IMR-90 (cell line): ENCODE measurements around the gene DBH. TPM values are rescaled to one million over a fixed set of nuclear protein-coding genes. Genes with fewer than 3 reads are reported as not detected.

Source experiments
- ATAC-seq: fragments of 200-7000 bp; cut with Tn5 transposase; 2 replicates; pipeline ENCODE4 v1.9.1; 2020; ENCODE audit warnings: low read depth, mild to moderate bottlenecking, moderate library complexity
- BruUV-seq: library from RNA; stranded (reverse); fragments of 400-500 nt; replicated peaks from 2 replicates; lab custom pipeline; 2021; lab: Mats Ljungman, UMichigan
- CTCF ChIA-PET: fragments of 300-600 bp; formaldehyde crosslinking; extraction: SDS; loops from one replicate; lab custom pipeline; 2021; ENCODE audit warnings: antibody characterized with exemption; lab: Yijun Ruan, JAX
- POLR2A ChIA-PET: fragments of 300-600 bp; sonication (Branson Sonifier 250); formaldehyde crosslinking; loops from one replicate; lab custom pipeline; 2022; ENCODE audit warnings: antibody characterized with exemption; ENCODE audit not compliant: unreplicated experiment; lab: Charles Lee
- DNase-seq: peaks from one replicate; pipeline ENCODE4 v3.0.0; 2013
- H2AFZ ChIP-seq: replicated peaks from 2 replicates; pipeline ENCODE3; 2013; ENCODE audit warnings: low read length, mild to moderate bottlenecking; ENCODE audit not compliant: poor library complexity
- H2AK5ac ChIP-seq: 2 replicates; pipeline ENCODE4 v1.6.1; 2013; ENCODE audit warnings: low read depth, low read length, inconsistent platforms
- H2AK9ac ChIP-seq: replicated peaks from 2 replicates; pipeline ENCODE3; 2013; ENCODE audit warnings: mild to moderate bottlenecking, low read depth, low read length, moderate library complexity; ENCODE audit not compliant: poor library complexity
- H2BK120ac ChIP-seq: 2 replicates; pipeline ENCODE4 v1.6.1; 2013; ENCODE audit warnings: low read depth, low read length, inconsistent platforms
- H2BK15ac ChIP-seq: 3 replicates; pipeline ENCODE4 v1.6.1; 2013; ENCODE audit warnings: low read depth, low read length, inconsistent platforms
- H2BK20ac ChIP-seq: 2 replicates; pipeline ENCODE4 v1.6.1; 2013; ENCODE audit warnings: low read depth, mild to moderate bottlenecking, inconsistent platforms, low read length, moderate library complexity
- H2BK5ac ChIP-seq: 2 replicates; pipeline ENCODE4 v1.6.1; 2013; ENCODE audit warnings: mild to moderate bottlenecking, low read depth, low read length, inconsistent platforms; ENCODE audit not compliant: poor library complexity, severe bottlenecking
- H3K14ac ChIP-seq: replicated peaks from 2 replicates; pipeline ENCODE4 v1.6.1; 2013; ENCODE audit warnings: low read depth, low read length, inconsistent platforms
- H3K18ac ChIP-seq: 2 replicates; pipeline ENCODE4 v1.6.1; 2013; ENCODE audit warnings: low read depth, low read length, control low read depth
- H3K23ac ChIP-seq: 2 replicates; pipeline ENCODE4 v1.6.1; 2013; ENCODE audit warnings: low read depth, low read length, inconsistent platforms
- H3K27ac ChIP-seq: 2 replicates; pipeline ENCODE4 v1.5.1; 2013; ENCODE audit warnings: mild to moderate bottlenecking, control low read depth, low read length; ENCODE audit not compliant: insufficient read depth
- H3K27me3 ChIP-seq: 2 replicates; pipeline ENCODE4 v1.6.1; 2013; ENCODE audit warnings: low read length; ENCODE audit not compliant: control insufficient read depth, insufficient read depth
- H3K36me3 ChIP-seq: 2 replicates; pipeline ENCODE4 v1.6.1; 2013; ENCODE audit warnings: low read length, mixed read lengths; ENCODE audit not compliant: control insufficient read depth, insufficient read depth
- H3K4ac ChIP-seq: 2 replicates; pipeline ENCODE4 v1.6.1; 2013; ENCODE audit warnings: low read depth, low read length, inconsistent platforms
- H3K4me1 ChIP-seq: 2 replicates; pipeline ENCODE4 v1.6.1; 2013; ENCODE audit warnings: low read length, mixed read lengths; ENCODE audit not compliant: control insufficient read depth, insufficient read depth
- H3K4me2 ChIP-seq: 2 replicates; pipeline ENCODE4 v1.6.1; 2013; ENCODE audit warnings: low read depth, mild to moderate bottlenecking, control low read depth, low read length, moderate library complexity
- H3K4me3 ChIP-seq: 2 replicates; pipeline ENCODE4 v1.5.1; 2013; ENCODE audit warnings: low read depth, mild to moderate bottlenecking, control low read depth, low read length, moderate library complexity; ENCODE audit not compliant: insufficient read depth
- H3K56ac ChIP-seq: 2 replicates; pipeline ENCODE4 v1.6.1; 2013; ENCODE audit warnings: low read length, inconsistent platforms; ENCODE audit not compliant: insufficient read depth; ENCODE audit errors: extremely low read depth
- H3K79me1 ChIP-seq, 2 experiments: 2 replicates each; pipeline ENCODE4 v1.6.1; 2013; ENCODE audit warnings: low read length in 2 of 2, inconsistent platforms in 1 of 2, low read depth in 1 of 2
- H3K9ac ChIP-seq: 2 replicates; pipeline ENCODE4 v1.6.1; 2013; ENCODE audit warnings: low read depth, low read length, control low read depth
- H3K9me1 ChIP-seq: 2 replicates; pipeline ENCODE4 v1.6.1; 2013; ENCODE audit warnings: low read length, inconsistent platforms; ENCODE audit not compliant: insufficient read depth
- H3K9me3 ChIP-seq: 2 replicates; pipeline ENCODE4 v1.6.1; 2013; ENCODE audit warnings: low read length; ENCODE audit not compliant: control insufficient read depth, insufficient read depth
- H4K20me1 ChIP-seq: 2 replicates; pipeline ENCODE4 v1.6.1; 2013; ENCODE audit warnings: low read length, inconsistent platforms; ENCODE audit not compliant: insufficient read depth
- H4K5ac ChIP-seq: 2 replicates; pipeline ENCODE4 v1.6.1; 2013; ENCODE audit warnings: mild to moderate bottlenecking, low read depth, low read length, control low read depth
- H4K8ac ChIP-seq, 2 experiments: 2 replicates each; pipeline ENCODE4 v1.6.1; 2013; ENCODE audit warnings: low read depth in 2 of 2, low read length in 2 of 2, control low read depth in 1 of 2, inconsistent platforms in 1 of 2
- H4K91ac ChIP-seq: 2 replicates; pipeline ENCODE4 v1.6.1; 2013; ENCODE audit warnings: low read depth, low read length, inconsistent platforms; ENCODE audit not compliant: insufficient read depth
- CEBPB ChIP-seq: IDR thresholded peaks from 2 replicates; pipeline ENCODE4 v1.6.1; 2012; ENCODE audit warnings: low read depth, low read length, improper control_type of control experiment
- CHD1 ChIP-seq: IDR thresholded peaks from 2 replicates; pipeline ENCODE4 v1.6.1; 2012; ENCODE audit warnings: low read depth, low read length, improper control_type of control experiment
- CTCF ChIP-seq: conservative IDR thresholded peaks from 2 replicates; pipeline ENCODE4 v1.5.1; 2012; ENCODE audit warnings: mild to moderate bottlenecking, low read depth, low read length, improper control_type of control experiment
- ELK1 ChIP-seq: fragments of 150-350 bp; IDR thresholded peaks from 2 replicates; pipeline ENCODE4 v1.6.1; 2016; ENCODE audit warnings: low read depth, mild to moderate bottlenecking, low read length, moderate library complexity, borderline replicate concordance
- FOS ChIP-seq: fragments of 150-350 bp; IDR thresholded peaks from 2 replicates; pipeline ENCODE4 v1.6.1; 2016; ENCODE audit warnings: low read depth, low read length
- MAFK ChIP-seq: IDR thresholded peaks from 2 replicates; pipeline ENCODE4 v1.6.1; 2012; ENCODE audit warnings: low read depth, low read length, improper control_type of control experiment
- MAZ ChIP-seq: IDR thresholded peaks from 2 replicates; pipeline ENCODE4 v1.6.1; 2012; ENCODE audit warnings: low read depth, mild to moderate bottlenecking, low read length, improper control_type of control experiment, moderate library complexity, borderline replicate concordance
- MXI1 ChIP-seq: IDR thresholded peaks from 2 replicates; pipeline ENCODE4 v1.6.1; 2012; ENCODE audit warnings: low read depth, mild to moderate bottlenecking, low read length, moderate library complexity, borderline replicate concordance
- NFE2L2 ChIP-seq: fragments of 150-350 bp; IDR thresholded peaks from 2 replicates; pipeline ENCODE4 v1.6.1; 2016; ENCODE audit warnings: low read depth, mild to moderate bottlenecking, low read length
- POLR2A ChIP-seq: IDR thresholded peaks from 2 replicates; pipeline ENCODE4 v1.6.1; 2012; ENCODE audit warnings: mild to moderate bottlenecking, low read depth, low read length
- RAD21 ChIP-seq: IDR thresholded peaks from 2 replicates; pipeline ENCODE4 v1.6.1; 2012; ENCODE audit warnings: low read length, improper control_type of control experiment
- RCOR1 ChIP-seq: IDR thresholded peaks from 2 replicates; pipeline ENCODE4 v1.6.1; 2012; ENCODE audit warnings: mild to moderate bottlenecking, low read length, improper control_type of control experiment; ENCODE audit not compliant: insufficient replicate concordance
- RFX5 ChIP-seq: IDR thresholded peaks from 2 replicates; pipeline ENCODE4 v1.8.0; 2012; ENCODE audit warnings: low read depth, mild to moderate bottlenecking, low read length, moderate library complexity
- SMC3 ChIP-seq: fragments of 150-350 bp; IDR thresholded peaks from 2 replicates; pipeline ENCODE4 v1.6.1; 2016; ENCODE audit warnings: low read depth, mild to moderate bottlenecking, antibody characterized with exemption, low read length, moderate library complexity
- WGBS, 2 experiments: methylation state at CpG; one replicate each; pipeline versions ENCODE4 v1.1.5 to v1.1.7; 2013; ENCODE audit warnings: missing lambda C conversion rate in 2 of 2; ENCODE audit not compliant: insufficient read length in 1 of 2; ENCODE audit errors: extremely low coverage in 2 of 2; 5-methylcytosine and 5-hydroxymethylcytosine counted together
- dilution Hi-C: fragments of 300-500 bp; cut with HindIII; formaldehyde crosslinking; loops from one replicate; pipeline ENCODE4 v1.14.3; 2018; ENCODE audit warnings: low sequenced_read_pairs; ENCODE audit not compliant: unreplicated experiment
- in situ Hi-C: fragments of 300-500 bp; cut with MboI; formaldehyde crosslinking; loops from 3 replicates; pipeline ENCODE4 v1.14.3; 2019; ENCODE audit warnings: low sequenced_read_pairs, inconsistent platforms, mixed read lengths
- intact Hi-C: fragments of 100-400 bp; cut with micrococcal nuclease; formaldehyde crosslinking; loops from 2 replicates; pipeline ENCODE4 v1.10.0; 2022
- polyA plus RNA-seq, 3 experiments: library from polyadenylated mRNA; depleted of rRNA; stranded (reverse); fragments of >200 nt; gene quantifications; 2 replicates each; pipeline ENCODE4 v1.2.3, GENCODE V29; 2012; ENCODE audit warnings: low replicate concordance in 1 of 3
- total RNA-seq: library from RNA; depleted of rRNA; stranded (reverse); fragments of >200 nt; gene quantifications from 2 replicates; pipeline ENCODE4 v1.2.3, GENCODE V29; 2012

Gene DBH
- total and polyA plus RNA-seq, 2 of the 4 experiments (the other 2 are of a cell fraction) = not detected

GRCh38 chr9:133680976-133681657, 45.0 kb downstream of the DBH start:
- no peaks in the 10 kb centered on the region; the same call in 1 of the 2 replicates for H3K27me3 ChIP-seq
- H3K23ac ChIP-seq = no peak overlapping the region
- no peak overlapping the region for H3K14ac ChIP-seq
- H3K4me3 ChIP-seq = no peak overlapping the region
- no peak overlapping the region for H3K18ac ChIP-seq
- no peak overlapping the region for H2BK20ac ChIP-seq
- H3K79me1 ChIP-seq = no peaks in the 10 kb centered on the region
- no peak for ATAC-seq
- no peaks in the 10 kb centered on the region for H3K36me3 ChIP-seq
- no peaks in the 10 kb centered on the region for H4K20me1 ChIP-seq
- TF ChIP-seq ELK1 (no peak), RFX5 (no peak), RCOR1 (no peak), RAD21 (no peak), CEBPB (no peak), NFE2L2 (no peak), CTCF (no peak), POLR2A (no peak), MXI1 (no peak), MAZ (no peak), SMC3 (no peak), CHD1 (no peak), FOS (no peak), MAFK (no peak)
- H3K56ac ChIP-seq = no peak overlapping the region
- H3K4me1 ChIP-seq = no peaks in the 10 kb centered on the region
- H3K4ac ChIP-seq = no peak overlapping the region
- H4K8ac ChIP-seq = no peak overlapping the region
- no peak overlapping the region for H4K91ac ChIP-seq
- H2BK15ac ChIP-seq = no peak overlapping the region
- intact Hi-C loops (no loop called here), in situ Hi-C loops (no loop called here), dilution Hi-C loops (no loop called here)
- WGBS, 2 experiments = 82% methylated on average over 11 of the region's 20 CpGs; no CpG with 5 or more reads in 1 of the 2 experiments
- ChIA-PET CTCF (no interaction called here), POLR2A (no interaction called here)
- H4K5ac ChIP-seq = no peak overlapping the region
- no peak overlapping the region for H2BK5ac ChIP-seq
- no peak overlapping the region for H2AK5ac ChIP-seq
- no peak overlapping the region for H2AFZ ChIP-seq
- no peak overlapping the region for H2AK9ac ChIP-seq
- no peak overlapping the region for H3K4me2 ChIP-seq
- H3K9ac ChIP-seq = no peak overlapping the region
- no peaks in the 10 kb centered on the region for H3K9me3 ChIP-seq
- no TSS peak for BruUV-seq
- no peaks in the 10 kb centered on the region for H3K9me1 ChIP-seq
- no peak overlapping the region for H2BK120ac ChIP-seq
- DNase-seq = no peak
- H3K27ac ChIP-seq = no peak overlapping the region
